ENCODE data around the gene CCN2. TPM values are rescaled to one million over a fixed set of nuclear protein-coding genes. Genes with fewer than 3 reads are reported as not detected.

The CCN2 gene
- total and polyA plus RNA-seq, 2 of the 8 experiments (the other 6 are each of a cell fraction or from before 2014, with no cell fraction given) = 25.0 to 107 TPM

DNA sequence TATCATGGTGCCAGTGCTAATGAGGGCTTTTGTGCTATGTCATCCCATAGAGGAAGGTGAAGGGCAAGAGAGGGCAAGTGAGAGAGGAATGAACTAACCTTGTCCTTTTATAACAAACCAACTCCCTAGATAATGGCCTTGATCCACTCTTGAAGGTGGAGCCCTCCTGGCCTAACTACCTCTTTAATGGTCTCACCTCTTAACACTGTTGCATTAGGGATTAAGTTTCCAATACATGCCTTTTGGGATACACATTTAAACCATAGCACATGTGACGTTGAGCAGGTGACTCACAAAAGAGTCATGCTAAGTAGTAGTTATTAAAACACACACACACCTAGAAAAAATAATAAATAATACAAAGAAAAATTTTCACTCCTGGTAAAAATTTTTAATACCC is 36.9 kb downstream of the CCN2 start (continued):
- TF ChIP-seq CHD7 (IDR thresholded peaks at IDR 0.05; ENCODE audit: insufficient replicate concordance, low read length) (no peak), CEBPB (IDR thresholded peaks at IDR 0.05; ENCODE audit: low read depth, low read length) (no peak), SRF (IDR thresholded peaks at IDR 0.05; ENCODE audit: low read depth, low read length) (no peak), SIRT6 (IDR thresholded peaks at IDR 0.05; ENCODE audit: low read length) (no peak), JUN (IDR thresholded peaks at IDR 0.05; ENCODE audit: low read depth, low read length) (no peak)
